Choroid plexus epithelial cell (primary cell): ENCODE data around the gene RGS12.

Experiments used
- DNase-seq: peaks from one replicate; pipeline ENCODE4 v3.0.0-alpha.2; 2010; ENCODE audit warnings: low read depth
- H3K4me3 ChIP-seq: 2 replicates; pipeline ENCODE4 v1.5.1; 2011; ENCODE audit warnings: low read depth, mild to moderate bottlenecking, control low read depth, low read length, moderate library complexity
- CTCF ChIP-seq: conservative IDR thresholded peaks from 2 replicates; pipeline ENCODE4 v1.5.1; 2011; ENCODE audit warnings: low read depth, mild to moderate bottlenecking, control low read depth, inconsistent platforms, low read length, moderate library complexity

The RGS12 gene

GRCh38 chr4:3306450-3306849, 13.6 kb downstream of the RGS12 start:
- TF ChIP-seq CTCF: no peak
- no peak overlapping the region for H3K4me3 ChIP-seq

GRCh38 chr4:3307060-3307459, 14.2 kb downstream of the RGS12 start:
- DNase-seq: no peak
- no peak for TF ChIP-seq CTCF
- H3K4me3 ChIP-seq: no peak overlapping the region

More at GRCh38 chr4:3306450-3306849, 13.6 kb downstream of the RGS12 start:
- DNase-seq: no peak

GRCh38 chr4:3307486-3307885, 14.7 kb downstream of the RGS12 start:
- no peak for DNase-seq
- no peak for TF ChIP-seq CTCF
- H3K4me3 ChIP-seq: no peak overlapping the region

- no peak for TF ChIP-seq CTCF
- no peak overlapping the region for H3K4me3 ChIP-seq
- no peak for DNase-seq
Measured at GRCh38 chr4:3307891-3308575, 15.2 kb downstream of the RGS12 start.

- DNase-seq: no peak
Measured at GRCh38 chr4:3308691-3309090, 15.9 kb downstream of the RGS12 start.

GRCh38 chr4:3310301-3311094, 17.7 kb downstream of the RGS12 start:
- no peak for DNase-seq
- TF ChIP-seq CTCF: no peak
- H3K4me3 ChIP-seq: no peak overlapping the region

More at GRCh38 chr4:3308691-3309090, 15.9 kb downstream of the RGS12 start:
- TF ChIP-seq CTCF: no peak
- no peak overlapping the region for H3K4me3 ChIP-seq

- H3K4me3 ChIP-seq: no peak overlapping the region
- DNase-seq: no peak
- no peak for TF ChIP-seq CTCF
Measured at GRCh38 chr4:3311095-3311372, 18.2 kb downstream of the RGS12 start.
